ENCODE results near the gene GAPDHS. TPM values are rescaled to one million over a fixed set of nuclear protein-coding genes. Genes with fewer than 3 reads are reported as not detected.

GAPDHS gene
- total and polyA plus RNA-seq, 12 donors, result not detected

DNA sequence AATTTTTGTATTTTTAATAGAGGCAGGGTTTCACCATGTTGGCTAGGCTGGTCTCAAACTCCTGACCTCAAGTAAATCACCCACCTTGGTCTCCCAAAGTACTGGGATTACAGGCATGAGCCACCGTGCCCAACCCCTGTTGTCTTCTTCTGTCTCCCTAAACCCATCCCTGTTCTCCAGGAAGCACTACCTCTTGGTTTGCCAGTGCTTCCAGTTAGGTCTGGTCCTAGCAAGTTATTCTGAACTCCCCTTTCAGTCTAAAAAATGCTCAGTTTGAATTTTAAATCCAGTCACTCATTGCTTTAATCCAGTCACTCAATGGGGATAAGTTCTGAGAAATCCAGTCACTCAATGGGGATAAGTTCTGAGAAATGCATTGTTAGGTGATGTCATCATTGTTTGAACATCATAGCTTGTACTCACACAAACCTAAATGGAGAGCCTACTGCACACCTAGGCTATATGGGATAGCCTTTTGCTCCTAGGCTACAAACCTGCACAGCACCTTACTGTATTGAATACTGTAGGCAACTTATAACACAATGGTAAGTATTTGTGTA, 38.2 kb downstream of the GAPDHS start:
- no peak for DNase-seq
- no peak overlapping the region for H3K4me3 ChIP-seq

DNA sequence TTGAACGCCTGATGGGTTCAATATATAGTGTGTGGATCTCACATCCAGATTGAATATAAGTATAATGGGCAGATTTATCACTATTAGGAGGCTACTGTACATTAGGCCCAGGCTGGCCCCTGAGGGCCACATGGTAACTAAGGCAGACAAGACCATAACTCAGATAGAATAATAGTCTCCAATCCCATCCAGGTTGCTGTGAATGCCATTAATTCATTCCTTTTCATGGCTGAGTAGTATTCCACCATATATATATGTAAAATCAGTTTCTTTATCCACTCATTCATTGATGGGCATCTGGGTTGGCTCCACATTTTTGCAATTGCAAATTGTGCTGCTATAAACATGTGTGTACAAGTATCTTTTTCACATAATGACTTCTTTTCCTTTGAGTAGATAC, 44.7 kb downstream of the GAPDHS start:
- no peaks in the 10 kb centered on the region for H3K27me3 ChIP-seq
- H3K27ac ChIP-seq, result no peak overlapping the region
- no peak overlapping the region for H3K4me3 ChIP-seq
- H3K9me3 ChIP-seq (replicated peaks in 1 of 3), result peaks cover 0 to 8% (median 0%) of the 10 kb centered on the region in 3 donors
- no peak for TF ChIP-seq POLR2A (IDR thresholded peaks at IDR 0.05)
- TF ChIP-seq, protein P1, sequence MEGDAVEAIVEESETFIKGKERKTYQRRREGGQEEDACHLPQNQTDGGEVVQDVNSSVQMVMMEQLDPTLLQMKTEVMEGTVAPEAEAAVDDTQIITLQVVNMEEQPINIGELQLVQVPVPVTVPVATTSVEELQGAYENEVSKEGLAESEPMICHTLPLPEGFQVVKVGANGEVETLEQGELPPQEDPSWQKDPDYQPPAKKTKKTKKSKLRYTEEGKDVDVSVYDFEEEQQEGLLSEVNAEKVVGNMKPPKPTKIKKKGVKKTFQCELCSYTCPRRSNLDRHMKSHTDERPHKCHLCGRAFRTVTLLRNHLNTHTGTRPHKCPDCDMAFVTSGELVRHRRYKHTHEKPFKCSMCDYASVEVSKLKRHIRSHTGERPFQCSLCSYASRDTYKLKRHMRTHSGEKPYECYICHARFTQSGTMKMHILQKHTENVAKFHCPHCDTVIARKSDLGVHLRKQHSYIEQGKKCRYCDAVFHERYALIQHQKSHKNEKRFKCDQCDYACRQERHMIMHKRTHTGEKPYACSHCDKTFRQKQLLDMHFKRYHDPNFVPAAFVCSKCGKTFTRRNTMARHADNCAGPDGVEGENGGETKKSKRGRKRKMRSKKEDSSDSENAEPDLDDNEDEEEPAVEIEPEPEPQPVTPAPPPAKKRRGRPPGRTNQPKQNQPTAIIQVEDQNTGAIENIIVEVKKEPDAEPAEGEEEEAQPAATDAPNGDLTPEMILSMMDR (IDR thresholded peaks at IDR 0.05), result no peak
- no peaks in the 10 kb centered on the region for H3K36me3 ChIP-seq (replicated peaks in 1 of 2)
- H3K4me1 ChIP-seq (replicated peaks in 1 of 2), result no peaks in the 10 kb centered on the region
- DNase-seq, result no peak
- intact Hi-C loops (cut with DNase I), result no loop called here
- WGBS, 4 donors, result 80 to 88% (median 84%) methylated on average over 1 of the region's 1 CpG

More for the DNA sequence above, 38.2 kb downstream of the GAPDHS start:
- 71 to 98% (median 90%) methylated on average over 1 of the region's 1 CpG for WGBS, 4 donors
- Histone ChIP-seq H3K36me3 (replicated peaks in 1 of 2) (no peaks in the 10 kb centered on the region), H3K27me3 (no peaks in the 10 kb centered on the region), H3K27ac (no peak overlapping the region), H3K4me1 (replicated peaks in 1 of 2) (peaks cover 15 to 19% of the 10 kb centered on the region in 2 donors), H3K9me3 (replicated peaks in 1 of 3) (peaks cover 0 to 8% (median 0%) of the 10 kb centered on the region in 3 donors)
- intact Hi-C loops (cut with DNase I), result no loop called here
- TF ChIP-seq, protein P1 (IDR thresholded peaks at IDR 0.05), result no peak
- no peak for TF ChIP-seq POLR2A (IDR thresholded peaks at IDR 0.05)

DNA sequence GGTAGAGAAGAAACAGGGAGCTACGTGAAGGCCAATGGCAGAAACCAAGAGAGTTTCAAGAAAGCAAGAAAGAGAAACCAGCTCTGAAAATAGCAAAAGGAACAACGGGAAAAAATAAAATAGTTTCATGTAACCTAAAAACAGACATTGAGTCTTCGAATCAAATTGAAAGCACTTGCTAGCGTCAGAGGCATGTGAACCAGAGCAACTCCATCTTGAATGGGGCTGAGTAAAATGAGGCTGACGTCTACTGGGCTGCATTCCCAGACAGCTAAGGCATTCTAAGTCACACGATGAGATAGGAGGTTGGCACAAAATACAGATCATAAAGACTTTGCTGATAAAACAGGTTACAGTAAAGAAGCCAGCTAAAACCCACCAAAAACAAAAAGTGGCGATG, 45.5 kb downstream of the GAPDHS start:
- Histone ChIP-seq H3K9me3 (replicated peaks in 1 of 3) (peaks cover 0 to 8% (median 0%) of the 10 kb centered on the region in 3 donors), H3K36me3 (replicated peaks in 1 of 2) (no peaks in the 10 kb centered on the region), H3K27ac (no peak overlapping the region), H3K27me3 (no peaks in the 10 kb centered on the region), H3K4me1 (replicated peaks in 1 of 2) (no peaks in the 10 kb centered on the region), H3K4me3 (no peak overlapping the region)
- TF ChIP-seq, protein P1 (IDR thresholded peaks at IDR 0.05), result no peak
- no peak for TF ChIP-seq POLR2A (IDR thresholded peaks at IDR 0.05)
- intact Hi-C loops (cut with DNase I), result no loop called here
- 63 to 72% (median 65%) methylated on average over 7 of the region's 7 CpGs for WGBS, 4 donors
- DNase-seq, result peak in 1 of 7 donors; percentile 8

DNA sequence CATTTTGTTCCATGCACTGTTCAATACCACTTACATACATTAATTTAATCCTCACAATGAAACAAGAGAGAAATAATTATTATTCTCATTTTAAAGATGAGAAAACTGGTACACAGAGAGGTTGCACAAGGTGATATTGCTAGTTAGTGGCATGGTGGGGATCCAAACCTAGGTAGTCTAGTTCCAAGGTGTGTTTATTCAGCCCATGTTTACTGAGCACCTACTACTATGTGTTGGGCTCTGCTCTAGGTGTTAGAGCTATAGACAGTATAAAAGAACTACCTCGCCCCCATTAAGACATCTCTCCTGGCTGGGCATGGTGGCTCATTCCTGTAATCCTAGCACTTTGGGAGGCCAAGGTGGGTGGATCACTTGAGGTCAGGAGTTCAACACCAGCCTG, 49.5 kb downstream of the GAPDHS start:
- H3K9me3 ChIP-seq (replicated peaks in 1 of 3), result no peaks in the 10 kb centered on the region
- intact Hi-C loops (cut with DNase I), result no loop called here
- H3K4me1 ChIP-seq (replicated peaks in 1 of 2), result no peaks in the 10 kb centered on the region
- DNase-seq, result no peak
- no peaks in the 10 kb centered on the region for H3K36me3 ChIP-seq (replicated peaks in 1 of 2)
- WGBS, 4 donors, result 73 to 95% (median 90%) methylated on average over 1 of the region's 1 CpG; no CpG with 5 or more reads in 1 of the 4 donors
- no peak overlapping the region for H3K4me3 ChIP-seq
- TF ChIP-seq, protein P1 (IDR thresholded peaks at IDR 0.05), result no peak
- no peak for TF ChIP-seq POLR2A (IDR thresholded peaks at IDR 0.05)
- no peak overlapping the region for H3K27ac ChIP-seq
- no peaks in the 10 kb centered on the region for H3K27me3 ChIP-seq
